ENCODE measurements around the gene PDGFD.
"Not testable (repeated sequence)": the region's sequence is repeated elsewhere in the genome, so short reads cannot be mapped to it uniquely, and the experiment has no call there.

The PDGFD gene

GRCh38 chr11:104054911-104055529 lies 108.9 kb downstream of the PDGFD start:
- DNase-seq (ENCODE audit: low read depth), result no peak

DNA sequence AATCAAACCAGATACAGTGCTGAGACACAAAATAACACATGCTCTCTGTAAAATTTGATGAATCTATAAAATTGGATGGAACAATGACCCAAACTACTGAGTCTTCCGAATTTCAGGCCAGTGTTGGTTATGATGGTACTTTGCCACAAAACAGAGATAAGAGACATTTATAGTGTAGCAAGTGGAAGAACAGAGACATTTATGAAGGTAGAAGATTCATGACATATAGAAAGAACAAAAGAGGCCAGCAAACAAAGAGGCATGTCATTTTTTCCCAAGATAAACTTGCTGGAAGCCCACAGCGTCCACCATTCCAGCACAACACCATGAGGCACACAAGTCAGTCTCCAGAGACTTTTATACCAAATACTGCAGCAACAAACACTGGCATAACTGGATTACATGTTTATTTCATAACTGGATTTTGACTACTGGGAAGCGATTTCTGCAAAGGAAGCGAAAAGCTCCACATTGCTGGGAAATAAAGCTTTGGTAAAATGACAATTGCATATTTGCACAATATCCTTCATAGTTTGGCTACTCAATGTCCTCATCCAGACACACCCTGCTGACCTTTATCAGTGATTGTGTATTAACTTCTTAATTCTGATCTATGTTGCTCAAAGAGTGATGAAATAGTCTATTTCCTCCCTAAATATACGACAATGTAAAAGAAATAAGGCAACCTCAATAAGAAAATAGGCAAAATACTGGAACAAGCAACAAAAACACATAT lies 110.0 kb downstream of the PDGFD start:
- DNase-seq (ENCODE audit: low read depth), result no peak

GRCh38 chr11:104051778-104052177 lies 112.2 kb downstream of the PDGFD start:
- DNase-seq (ENCODE audit: low read depth), result no peak

DNA sequence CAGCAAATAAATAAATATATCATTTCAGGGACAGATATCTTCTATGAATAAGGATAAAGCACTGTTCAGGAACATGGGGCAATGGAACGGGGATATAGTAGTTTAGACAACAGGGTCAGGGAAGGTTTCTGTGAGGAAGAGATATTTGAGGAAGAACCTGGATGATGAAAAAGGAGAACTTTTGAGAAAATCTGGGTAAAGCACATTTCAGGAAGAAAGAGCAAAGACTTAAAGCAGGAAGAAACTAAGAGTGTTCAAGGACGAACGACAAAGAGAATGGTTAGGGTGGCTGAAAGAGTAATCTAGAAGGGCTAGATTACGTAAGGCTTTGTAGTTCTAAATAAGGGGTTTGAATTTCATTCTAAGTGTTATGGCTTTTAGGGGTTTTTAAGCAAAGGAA lies 114.8 kb downstream of the PDGFD start:
- DNase-seq (ENCODE audit: low read depth), result no peak

DNA sequence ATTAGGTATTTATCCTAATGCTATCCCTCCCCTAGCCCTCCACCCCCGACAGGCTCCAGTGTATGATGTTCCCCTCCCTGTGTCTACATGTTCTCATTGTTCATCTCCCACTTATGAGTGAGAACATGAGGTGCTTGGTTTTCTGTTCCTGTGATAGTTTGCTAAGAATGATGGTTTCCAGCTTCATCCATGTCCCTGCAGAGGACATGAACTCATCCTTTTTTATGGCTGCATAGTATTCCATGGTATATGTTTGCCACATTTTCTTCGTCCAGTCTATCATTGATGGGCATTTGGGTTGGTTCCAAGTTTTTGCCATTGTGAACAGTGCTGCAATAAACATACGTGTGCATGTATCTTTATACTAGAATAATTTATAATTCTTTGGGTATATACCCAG lies 117.1 kb downstream of the PDGFD start:
- DNase-seq (ENCODE audit: low read depth), result not testable (repeated sequence)

DNA sequence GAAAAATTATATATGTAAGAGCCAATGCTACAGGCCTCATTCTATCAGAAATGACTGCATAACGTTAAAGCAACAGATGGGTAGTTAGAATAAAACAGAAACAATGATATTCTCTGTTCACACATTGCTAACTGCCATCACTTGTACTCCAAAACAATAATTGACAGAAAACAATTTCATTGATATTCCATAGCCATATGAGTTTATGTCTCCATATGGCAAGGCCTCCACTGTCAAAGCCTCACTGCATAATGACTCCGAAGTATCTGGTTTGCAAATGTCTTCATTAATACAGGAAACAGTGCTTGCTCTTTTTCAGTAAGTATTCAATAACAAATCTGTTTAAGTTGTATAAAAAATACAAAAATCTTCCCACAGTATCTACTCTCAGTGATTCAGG lies 117.6 kb downstream of the PDGFD start:
- no peak for DNase-seq (ENCODE audit: low read depth)

DNA sequence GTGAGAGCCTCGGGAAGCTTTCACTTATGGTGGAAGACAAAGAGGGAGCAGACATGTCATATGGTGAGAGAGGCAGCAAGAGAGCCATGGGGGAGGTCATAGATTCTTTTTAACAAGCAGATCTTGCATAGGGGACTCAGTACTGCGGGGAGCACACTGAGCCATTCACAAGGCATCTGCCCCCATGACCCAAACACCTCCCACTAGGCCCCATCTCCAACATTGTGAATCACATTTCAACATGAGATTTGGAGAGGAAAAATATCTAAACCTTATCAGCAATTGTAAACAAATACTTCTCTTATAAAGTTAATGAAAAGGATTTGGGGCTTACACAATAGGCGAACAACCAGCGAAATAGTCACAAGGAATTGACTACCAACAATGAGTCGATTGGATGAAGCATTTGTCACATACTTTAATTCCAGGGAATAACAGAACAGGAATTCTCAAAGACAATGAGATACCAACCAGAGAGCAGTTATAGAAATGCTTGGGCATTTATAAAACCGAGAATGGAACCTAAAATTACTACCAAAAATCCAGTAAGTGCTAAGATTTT lies 120.2 kb downstream of the PDGFD start:
- DNase-seq (ENCODE audit: low read depth), result no peak

GRCh38 chr11:104043142-104043541 lies 120.8 kb downstream of the PDGFD start:
- no peak for DNase-seq (ENCODE audit: low read depth)

DNA sequence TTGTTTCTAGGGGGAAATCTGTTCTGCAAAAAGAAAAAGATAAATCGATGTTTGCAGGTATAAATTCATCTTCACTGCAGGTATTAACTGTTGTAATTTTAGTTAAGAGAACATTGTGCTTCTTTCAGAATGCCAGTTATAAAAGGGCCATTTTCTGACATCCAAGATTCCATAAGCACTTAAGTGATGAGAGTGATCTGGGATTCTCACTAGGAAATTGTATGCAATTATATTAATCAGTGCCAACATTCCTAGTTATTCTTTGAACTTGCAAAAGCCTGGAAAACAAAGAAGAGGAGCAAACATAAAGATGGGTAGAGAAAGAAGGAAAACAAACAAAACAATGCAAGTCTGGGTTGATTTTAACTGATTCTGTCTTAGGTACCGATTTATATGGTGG lies 122.2 kb downstream of the PDGFD start:
- DNase-seq (ENCODE audit: low read depth), result no peak

- no peak for DNase-seq (ENCODE audit: low read depth)
Observed at GRCh38 chr11:104036995-104037394, 127.0 kb downstream of the PDGFD start.

DNA sequence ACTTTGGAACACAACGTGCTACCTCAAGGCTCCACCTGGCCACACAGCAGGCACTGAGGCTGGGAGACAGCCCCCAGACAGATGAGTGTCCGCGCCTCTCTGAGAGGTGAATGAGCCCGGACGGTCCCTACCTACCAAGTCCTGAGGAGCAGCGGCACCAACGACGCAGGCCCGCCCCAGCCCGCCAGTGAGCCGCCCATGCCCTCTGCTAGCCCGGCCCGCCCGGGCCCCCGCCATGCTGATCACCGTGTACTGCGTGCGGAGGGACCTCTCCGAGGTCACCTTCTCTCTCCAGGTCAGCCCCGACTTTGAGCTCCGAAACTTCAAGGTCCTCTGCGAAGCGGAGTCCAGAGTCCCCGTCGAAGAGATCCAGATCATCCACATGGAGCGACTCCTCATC lies 127.4 kb downstream of the PDGFD start, which contains the start of gene DDI1:
Gene DDI1, plus strand, starts transcription at position 53 of the 400 bp plus-strand sequence. Its CDS starts 183 bp downstream, at position 236.
- DNase-seq (ENCODE audit: low read depth), result no peak

DNA sequence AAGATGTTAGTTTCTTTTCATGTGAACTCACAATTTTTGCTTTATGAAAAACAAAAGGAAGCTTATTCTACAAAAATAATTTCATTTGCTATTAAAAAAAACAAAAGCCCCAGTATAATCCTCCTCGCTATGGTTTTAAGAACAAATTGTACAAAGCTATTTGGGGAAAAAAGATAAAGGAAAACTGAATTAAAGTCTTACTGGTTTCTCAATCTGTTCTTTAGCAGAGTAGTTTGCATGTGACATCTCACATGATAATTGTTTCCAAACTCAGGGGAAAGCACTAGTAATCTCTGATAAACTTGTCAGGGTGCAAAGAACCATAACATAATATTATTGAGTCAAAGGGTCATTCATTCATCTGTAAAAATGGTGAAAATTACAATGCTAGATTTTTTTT lies 130.4 kb downstream of the PDGFD start:
- DNase-seq (ENCODE audit: low read depth), result no peak

DNA sequence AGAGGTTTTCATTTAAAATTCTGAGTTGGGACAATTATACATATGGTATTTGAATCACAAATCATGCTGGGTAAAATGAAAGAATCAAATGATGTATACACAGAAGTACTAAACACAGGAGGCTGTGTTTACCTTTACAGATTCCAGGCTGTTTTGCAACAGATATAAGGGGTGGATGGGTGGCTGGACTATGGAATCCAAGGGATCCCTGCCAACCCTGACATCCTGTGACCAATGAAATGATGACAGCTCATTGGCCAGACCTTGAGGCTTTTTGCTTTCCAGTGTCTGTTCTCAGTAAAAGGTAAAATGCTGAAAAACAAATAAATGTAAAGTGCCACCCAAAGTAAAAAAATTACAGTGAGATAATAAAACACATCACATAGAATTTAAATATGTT lies 130.8 kb downstream of the PDGFD start:
- DNase-seq (ENCODE audit: low read depth), result no peak

DNA sequence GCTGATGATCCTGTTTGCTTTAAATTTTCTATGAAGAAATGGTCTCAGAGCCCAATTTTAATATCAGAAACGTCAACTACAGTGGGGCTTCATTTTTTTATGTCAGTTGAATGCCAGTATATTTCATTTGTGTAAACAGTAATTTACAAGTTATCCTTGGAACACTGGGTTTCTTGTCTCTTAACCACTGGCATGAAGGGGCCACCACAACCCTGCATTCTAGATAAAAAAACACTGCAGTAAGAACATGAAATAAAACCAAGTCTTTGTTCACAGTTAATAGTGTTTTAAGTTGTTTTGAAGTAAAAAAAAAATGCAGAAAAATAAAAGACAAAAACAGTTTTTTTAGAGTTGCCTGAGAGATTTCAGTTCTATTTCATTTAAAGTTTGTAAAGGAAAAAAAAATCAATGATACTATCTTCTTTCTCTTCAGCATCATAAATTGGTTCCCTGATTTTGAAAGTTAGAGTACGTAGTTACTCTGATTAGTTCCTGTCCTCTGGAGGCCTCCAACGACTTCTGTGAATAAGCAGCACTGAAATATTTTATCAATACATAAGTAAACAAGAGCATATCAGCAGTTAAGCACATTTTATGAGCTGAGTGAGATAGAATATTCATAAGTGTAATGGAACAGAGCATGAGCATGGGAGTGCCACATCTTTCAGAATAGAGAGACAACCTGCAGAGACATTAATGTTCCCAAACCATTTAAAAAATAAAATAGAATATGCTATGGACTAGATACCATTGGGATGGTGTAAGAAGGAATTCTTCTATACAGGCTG lies 135.3 kb downstream of the PDGFD start:
- no peak for DNase-seq (ENCODE audit: low read depth)

DNA sequence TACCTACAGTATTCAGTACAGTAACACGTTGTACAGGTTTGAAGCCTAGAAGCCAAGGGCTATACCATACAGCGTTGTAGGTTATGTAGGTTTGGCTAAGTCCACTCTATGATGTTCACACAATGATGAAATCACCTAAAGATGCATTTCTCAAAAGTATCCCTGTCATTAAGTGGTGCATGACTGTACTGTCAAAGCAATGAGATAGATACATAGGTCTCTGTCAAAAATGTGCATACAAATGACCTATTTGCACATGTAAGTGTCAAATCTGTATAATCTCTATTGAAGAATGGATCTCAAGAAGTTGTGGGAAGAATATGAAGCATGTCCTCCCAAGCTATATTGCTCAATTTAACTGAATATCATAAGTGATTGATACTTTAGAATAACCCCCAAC lies 139.4 kb downstream of the PDGFD start:
- DNase-seq (ENCODE audit: low read depth), result no peak

- DNase-seq (ENCODE audit: low read depth), result no peak
Observed at GRCh38 chr11:104015649-104016415, 148.1 kb downstream of the PDGFD start.

- no peak for DNase-seq (ENCODE audit: low read depth)
Observed at GRCh38 chr11:104011044-104011443, 152.9 kb downstream of the PDGFD start.

- DNase-seq (ENCODE audit: low read depth), result no peak
Observed at GRCh38 chr11:104009744-104010143, 154.2 kb downstream of the PDGFD start.

DNA sequence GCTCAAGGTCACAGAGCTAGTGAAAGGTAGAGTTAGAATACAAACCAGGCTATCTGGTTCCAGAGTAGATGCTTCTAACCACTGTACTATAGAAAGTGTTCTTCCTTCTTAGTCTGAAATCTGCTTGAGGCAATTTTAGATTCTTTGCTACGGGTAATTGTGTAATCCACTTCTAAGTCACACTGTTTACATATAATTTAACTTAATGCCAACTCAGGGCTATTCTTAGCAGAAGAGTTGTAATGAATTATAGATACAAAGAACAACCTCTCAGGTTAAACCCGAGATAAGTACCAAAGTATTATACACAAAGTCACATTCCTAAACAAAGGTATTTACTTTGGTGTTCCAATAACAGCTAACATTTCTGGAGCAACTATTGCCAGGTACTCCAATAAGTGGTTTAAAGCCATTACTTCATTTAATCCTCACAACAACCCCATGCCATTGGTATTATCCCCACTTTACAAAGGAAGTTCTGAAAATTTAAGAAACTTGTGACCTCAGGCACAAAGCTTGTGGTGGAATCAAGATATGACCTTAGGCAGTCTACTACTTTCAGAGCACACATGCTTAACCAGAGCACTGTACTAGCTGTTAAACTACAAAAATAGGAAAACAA lies 158.6 kb downstream of the PDGFD start:
- no peak for DNase-seq (ENCODE audit: low read depth)

- no peak for DNase-seq (ENCODE audit: low read depth)
Observed at GRCh38 chr11:104003491-104003890, 160.5 kb downstream of the PDGFD start.

DNA sequence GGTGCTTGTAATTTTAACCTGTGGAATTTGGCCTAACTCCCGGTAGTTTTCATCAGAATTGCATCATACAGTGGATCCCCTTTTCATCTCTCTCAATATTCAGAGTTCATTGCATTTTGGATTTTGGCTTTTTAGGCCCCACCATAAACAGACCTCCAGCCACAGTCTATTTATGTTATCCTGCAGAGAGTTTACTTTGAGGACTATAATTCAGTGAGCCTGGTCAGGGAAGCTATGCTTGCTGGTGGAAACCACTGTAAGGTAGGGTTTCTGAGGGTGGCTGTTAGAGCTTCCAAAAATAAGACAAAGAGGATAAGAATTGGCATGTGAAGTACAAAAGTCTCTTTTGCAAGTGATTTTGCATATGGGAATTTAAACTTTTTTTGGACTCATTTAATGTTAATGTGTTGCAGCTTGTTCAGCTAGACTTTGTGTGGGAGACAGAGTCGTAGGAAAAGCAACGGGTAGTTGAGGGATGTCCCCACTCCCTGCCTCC lies 162.3 kb downstream of the PDGFD start:
- no peak for DNase-seq (ENCODE audit: low read depth)

Measured in activated T-cell treated with anti-CD3 and anti-CD28 coated beads for 1 hour (primary cell).